G401 (cell line): ENCODE results near the gene KCNN4. TPM values are rescaled to one million over a fixed set of nuclear protein-coding genes. Genes with fewer than 3 reads are reported as not detected.

Source experiments
- DNase-seq: peaks from one replicate; pipeline ENCODE4 v3.0.0-alpha.2; 2015; ENCODE audit warnings: low spot score
- in situ Hi-C: cut with HindIII; loops from 2 replicates; pipeline ENCODE4 v1.10.0; 2016; ENCODE audit warnings: low sequenced_read_pairs, mixed read lengths
- total RNA-seq: library from RNA; depleted of rRNA; stranded (reverse); fragments of >200 nt; shearing (Covaris generic); gene quantifications from 2 replicates; pipeline ENCODE4 v1.2.3, GENCODE V29; 2014; rRNA removed

Gene KCNN4
- total RNA-seq, 1 experiment from 2014 or later = 5.7 TPM

- peak; percentile 65 for DNase-seq
- in situ Hi-C loops = no loop called here
Observed at GRCh38 chr19:43726736-43727592, 53.8 kb downstream of the KCNN4 start.

- in situ Hi-C loops = no loop called here
- DNase-seq = no peak
Observed at GRCh38 chr19:43725468-43725867, 55.3 kb downstream of the KCNN4 start.

GRCh38 chr19:43724896-43725295 is 55.9 kb downstream of the KCNN4 start:
- in situ Hi-C loops = no loop called here
- no peak for DNase-seq

GRCh38 chr19:43723588-43723987 is 57.2 kb downstream of the KCNN4 start:
- in situ Hi-C loops = no loop called here
- no peak for DNase-seq

- in situ Hi-C loops = no loop called here
- no peak for DNase-seq
Observed at GRCh38 chr19:43721469-43722048, 59.2 kb downstream of the KCNN4 start.

GRCh38 chr19:43720936-43721335 is 59.8 kb downstream of the KCNN4 start:
- no peak for DNase-seq

GRCh38 chr19:43719918-43720317 is 60.9 kb downstream of the KCNN4 start:
- no peak for DNase-seq
- in situ Hi-C loops = no loop called here

More at GRCh38 chr19:43720936-43721335, 59.8 kb downstream of the KCNN4 start:
- in situ Hi-C loops = no loop called here

- no peak for DNase-seq
- in situ Hi-C loops = no loop called here
Observed at GRCh38 chr19:43719378-43719868, 61.4 kb downstream of the KCNN4 start.

GRCh38 chr19:43718627-43719377 is 62.0 kb downstream of the KCNN4 start:
- DNase-seq = no peak
- in situ Hi-C loops = no loop called here

Other genes starting within 250 kb of the KCNN4 start
- gene ZNF575, start 247.8 kb downstream of the KCNN4 start, total RNA-seq = not detected in 2 replicates
- gene XRCC1, start 205.4 kb downstream of the KCNN4 start, total RNA-seq = 64.5 and 77.2 TPM in 2 replicates
- gene PINLYP, start 205.2 kb downstream of the KCNN4 start, total RNA-seq = 1.5 and 2.7 TPM in 2 replicates
- 43.1 and 63.5 TPM in 2 replicates for gene IRGQ, start 184.8 kb downstream of the KCNN4 start, total RNA-seq
- 6.9 and 15.4 TPM in 2 replicates for gene ZNF576, start 184.4 kb downstream of the KCNN4 start, total RNA-seq
- not detected in 2 replicates for gene SRRM5, start 168.9 kb downstream of the KCNN4 start, total RNA-seq
- gene ZNF428, start 161.3 kb downstream of the KCNN4 start, total RNA-seq = 135 and 160 TPM in 2 replicates
- 47.8 and 58.7 TPM in 2 replicates for gene CADM4, start 141.1 kb downstream of the KCNN4 start, total RNA-seq
- gene PLAUR, start 110.8 kb downstream of the KCNN4 start, total RNA-seq = 6.0 and 8.8 TPM in 2 replicates
- gene IRGC, start 64.9 kb downstream of the KCNN4 start, total RNA-seq = not detected in 2 replicates
- 18.3 and 22.3 TPM in 2 replicates for gene SMG9, start 26.0 kb downstream of the KCNN4 start, total RNA-seq
- gene LYPD5, start 21.5 kb upstream of the KCNN4 start, total RNA-seq = not detected in 2 replicates
- 3.8 and 13.4 TPM in 2 replicates for gene ZNF283, start 46.3 kb upstream of the KCNN4 start, total RNA-seq
- not detected in 2 replicates for gene ZNF404, start 103.0 kb upstream of the KCNN4 start, total RNA-seq
- 21.8 and 35.1 TPM in 2 replicates for gene ZNF45, start 154.3 kb upstream of the KCNN4 start, total RNA-seq
- 0.61 and 1.0 TPM in 2 replicates for gene ZNF221, start 170.3 kb upstream of the KCNN4 start, total RNA-seq
- gene ZNF155, start 203.2 kb upstream of the KCNN4 start, total RNA-seq = 0.68 and 5.2 TPM in 2 replicates
- 1.4 and 1.9 TPM in 2 replicates for gene ZNF230, start 222.0 kb upstream of the KCNN4 start, total RNA-seq
- not detected in 2 replicates for gene ZNF222, start 244.4 kb upstream of the KCNN4 start, total RNA-seq